KMS-11 (cell line): ENCODE data around the gene BBC3.

Experiments
- H2AFZ ChIP-seq: fragments of 200-600 bp; sonication (generic); 2 replicates; pipeline ENCODE4 v1.6.1; 2016; ENCODE audit warnings: antibody characterized with exemption, mixed run types, low read depth
- H3K27ac ChIP-seq: fragments of 200-600 bp; sonication (generic); 2 replicates; pipeline ENCODE4 v1.6.1; 2016; ENCODE audit warnings: mild to moderate bottlenecking, mixed run types
- H3K27me3 ChIP-seq: fragments of 200-600 bp; sonication (generic); 2 replicates; pipeline ENCODE4 v1.6.1; 2017; ENCODE audit warnings: mild to moderate bottlenecking, low read depth, mixed run types, moderate library complexity; ENCODE audit not compliant: insufficient read depth
- H3K36me3 ChIP-seq: fragments of 200-600 bp; sonication (generic); 2 replicates; pipeline ENCODE4 v1.6.1; 2017; ENCODE audit warnings: mild to moderate bottlenecking, mixed run types; ENCODE audit not compliant: insufficient read depth
- H3K4me1 ChIP-seq: fragments of 200-600 bp; sonication (generic); 2 replicates; pipeline ENCODE4 v1.6.1; 2016; ENCODE audit warnings: mild to moderate bottlenecking, low read depth, mixed run types; ENCODE audit not compliant: poor library complexity, severe bottlenecking
- H3K4me2 ChIP-seq: fragments of 200-600 bp; sonication (generic); 2 replicates; pipeline ENCODE4 v1.7.0; 2016; ENCODE audit warnings: mild to moderate bottlenecking, mixed run types
- H3K4me3 ChIP-seq: fragments of 200-600 bp; sonication (generic); IDR thresholded peaks from 2 replicates; pipeline ENCODE4 v1.6.1; 2017; ENCODE audit warnings: low read depth, low read length, mixed read lengths; ENCODE audit not compliant: insufficient read depth
- H3K79me2 ChIP-seq: fragments of 200-600 bp; sonication (generic); 2 replicates; pipeline ENCODE4 v1.6.1; 2016; ENCODE audit warnings: low read depth, mixed run types; ENCODE audit not compliant: insufficient read depth
- H3K9ac ChIP-seq: fragments of 200-600 bp; sonication (generic); 2 replicates; pipeline ENCODE4 v1.6.1; 2016; ENCODE audit warnings: mild to moderate bottlenecking, mixed run types
- H4K20me1 ChIP-seq: fragments of 200-600 bp; sonication (generic); 2 replicates; pipeline ENCODE4 v1.6.1; 2016; ENCODE audit warnings: mild to moderate bottlenecking, mixed run types; ENCODE audit not compliant: insufficient read depth
- CTCF ChIP-seq: fragments of 200-600 bp; sonication (generic); conservative IDR thresholded peaks from 2 replicates; pipeline ENCODE4 v1.6.1; 2017; ENCODE audit warnings: low read depth, mild to moderate bottlenecking, antibody characterized with exemption, low read length, moderate library complexity, mixed read lengths

The BBC3 gene

GRCh38 chr19:47195434-47195833, 35.6 kb downstream of the BBC3 start:
- Histone ChIP-seq H2AFZ (no peak overlapping the region), H3K9ac (no peak overlapping the region), H3K4me1 (peaks cover 39% of the 10 kb centered on the region), H3K4me2 (no peak overlapping the region), H3K27ac (no peak overlapping the region), H3K27me3 (no peaks in the 10 kb centered on the region), H3K79me2 (no peaks in the 10 kb centered on the region; the same call in 1 of the 2 replicates), H3K36me3 (peaks cover 9% of the 10 kb centered on the region; the same call in 1 of the 2 replicates), H4K20me1 (no peaks in the 10 kb centered on the region; the same call in 1 of the 2 replicates), H3K4me3 (no peak overlapping the region)
- TF ChIP-seq CTCF, result no peak

- Histone ChIP-seq H3K4me2 (no peak overlapping the region), H2AFZ (no peak overlapping the region), H3K27ac (no peak overlapping the region), H4K20me1 (no peaks in the 10 kb centered on the region; the same call in 1 of the 2 replicates), H3K4me3 (no peak overlapping the region), H3K9ac (no peak overlapping the region), H3K36me3 (peaks cover 5% of the 10 kb centered on the region; the same call in 1 of the 2 replicates), H3K27me3 (no peaks in the 10 kb centered on the region), H3K4me1 (peaks cover 29% of the 10 kb centered on the region), H3K79me2 (no peaks in the 10 kb centered on the region; the same call in 1 of the 2 replicates)
- TF ChIP-seq CTCF, result no peak
These were observed 40.8 kb downstream of the BBC3 start for GRCh38 chr19:47190167-47190727.

GRCh38 chr19:47188507-47189033, 42.4 kb downstream of the BBC3 start:
- TF ChIP-seq CTCF, result no peak
- Histone ChIP-seq H3K36me3 (peaks cover 5% of the 10 kb centered on the region; the same call in 1 of the 2 replicates), H3K27me3 (no peaks in the 10 kb centered on the region), H3K4me2 (no peak overlapping the region), H3K27ac (no peak overlapping the region), H3K9ac (no peak overlapping the region), H3K4me3 (no peak overlapping the region), H3K79me2 (peaks cover 7% of the 10 kb centered on the region; the same call in 1 of the 2 replicates), H4K20me1 (no peaks in the 10 kb centered on the region; the same call in 1 of the 2 replicates), H2AFZ (no peak overlapping the region), H3K4me1 (peaks cover 29% of the 10 kb centered on the region)

GRCh38 chr19:47187797-47188196, 43.2 kb downstream of the BBC3 start:
- TF ChIP-seq CTCF, result no peak
- no peak overlapping the region for H3K4me2 ChIP-seq
- H3K79me2 ChIP-seq, result peaks cover 7% of the 10 kb centered on the region; the same call in 1 of the 2 replicates
- no peaks in the 10 kb centered on the region; the same call in 1 of the 2 replicates for H4K20me1 ChIP-seq
- no peak overlapping the region for H2AFZ ChIP-seq
- no peak overlapping the region for H3K27ac ChIP-seq
- no peak overlapping the region for H3K9ac ChIP-seq
- H3K4me1 ChIP-seq, result peaks cover 22% of the 10 kb centered on the region
- H3K27me3 ChIP-seq, result no peaks in the 10 kb centered on the region
- H3K4me3 ChIP-seq, result no peak overlapping the region
- H3K36me3 ChIP-seq, result peaks cover 5% of the 10 kb centered on the region; the same call in 1 of the 2 replicates
